ENCODE measurements around the gene RPL10.

The RPL10 gene

GRCh38 chrX:154412468-154412867, 14.3 kb downstream of the RPL10 start:
- H2AFZ ChIP-seq (ENCODE audit: low read depth): peak overlapping the region; percentile 76
- TF ChIP-seq CTCF (conservative IDR thresholded peaks at IDR 0.05; ENCODE audit: low read depth, low read length): no peak

GRCh38 chrX:154413142-154413541, 15.0 kb downstream of the RPL10 start:
- Histone ChIP-seq H3K4me2 (no peak overlapping the region), H3K9ac (no peak overlapping the region), H3K4me3 (IDR thresholded peaks at IDR 0.05; ENCODE audit: insufficient read depth, low read depth, low read length) (no peak overlapping the region), H3K36me3 (ENCODE audit: insufficient read depth) (no peaks in the 10 kb centered on the region), H3K79me2 (ENCODE audit: insufficient read depth, low read depth) (no peaks in the 10 kb centered on the region), H3K27me3 (ENCODE audit: insufficient read depth, low read depth) (no peaks in the 10 kb centered on the region), H2AFZ (ENCODE audit: low read depth) (no peak overlapping the region), H4K20me1 (ENCODE audit: insufficient read depth) (no peaks in the 10 kb centered on the region), H3K27ac (peak overlapping the region; percentile 48; the same call in 1 of the 2 replicates), H3K4me1 (ENCODE audit: low read depth, poor library complexity, severe bottlenecking) (peaks cover 15% of the 10 kb centered on the region)
- no peak for TF ChIP-seq CTCF (conservative IDR thresholded peaks at IDR 0.05; ENCODE audit: low read depth, low read length)

More at GRCh38 chrX:154412468-154412867, 14.3 kb downstream of the RPL10 start:
- peak overlapping the region; percentile 70 for H3K9ac ChIP-seq
- no peak overlapping the region for H3K4me3 ChIP-seq (IDR thresholded peaks at IDR 0.05; ENCODE audit: insufficient read depth, low read depth, low read length)
- H3K27ac ChIP-seq: peak overlapping the region; percentile 48
- no peaks in the 10 kb centered on the region for H4K20me1 ChIP-seq (ENCODE audit: insufficient read depth)
- no peaks in the 10 kb centered on the region for H3K79me2 ChIP-seq (ENCODE audit: insufficient read depth, low read depth)
- no peaks in the 10 kb centered on the region for H3K27me3 ChIP-seq (ENCODE audit: insufficient read depth, low read depth)
- peaks cover 15% of the 10 kb centered on the region for H3K4me1 ChIP-seq (ENCODE audit: low read depth, poor library complexity, severe bottlenecking)
- H3K4me2 ChIP-seq: peak overlapping the region; percentile 55
- H3K36me3 ChIP-seq (ENCODE audit: insufficient read depth): no peaks in the 10 kb centered on the region

GRCh38 chrX:154417157-154417556, 19.0 kb downstream of the RPL10 start:
- H2AFZ ChIP-seq (ENCODE audit: low read depth): no peak overlapping the region
- H3K79me2 ChIP-seq (ENCODE audit: insufficient read depth, low read depth): no peaks in the 10 kb centered on the region
- H4K20me1 ChIP-seq (ENCODE audit: insufficient read depth): no peaks in the 10 kb centered on the region
- no peaks in the 10 kb centered on the region for H3K36me3 ChIP-seq (ENCODE audit: insufficient read depth)
- no peak overlapping the region for H3K9ac ChIP-seq
- no peak overlapping the region for H3K4me2 ChIP-seq
- H3K4me1 ChIP-seq (ENCODE audit: low read depth, poor library complexity, severe bottlenecking): peaks cover 9% of the 10 kb centered on the region
- H3K4me3 ChIP-seq (IDR thresholded peaks at IDR 0.05; ENCODE audit: insufficient read depth, low read depth, low read length): no peak overlapping the region
- no peak overlapping the region for H3K27ac ChIP-seq
- no peak for TF ChIP-seq CTCF (conservative IDR thresholded peaks at IDR 0.05; ENCODE audit: low read depth, low read length)
- H3K27me3 ChIP-seq (ENCODE audit: insufficient read depth, low read depth): no peaks in the 10 kb centered on the region

GRCh38 chrX:154419189-154419588, 21.0 kb downstream of the RPL10 start:
- Histone ChIP-seq H4K20me1 (ENCODE audit: insufficient read depth) (no peaks in the 10 kb centered on the region), H3K27me3 (ENCODE audit: insufficient read depth, low read depth) (no peaks in the 10 kb centered on the region), H3K4me1 (ENCODE audit: low read depth, poor library complexity, severe bottlenecking) (no peaks in the 10 kb centered on the region), H3K4me3 (IDR thresholded peaks at IDR 0.05; ENCODE audit: insufficient read depth, low read depth, low read length) (no peak overlapping the region), H3K9ac (no peak overlapping the region), H3K36me3 (ENCODE audit: insufficient read depth) (no peaks in the 10 kb centered on the region), H3K4me2 (no peak overlapping the region), H3K79me2 (ENCODE audit: insufficient read depth, low read depth) (no peaks in the 10 kb centered on the region), H3K27ac (no peak overlapping the region), H2AFZ (ENCODE audit: low read depth) (no peak overlapping the region)
- TF ChIP-seq CTCF (conservative IDR thresholded peaks at IDR 0.05; ENCODE audit: low read depth, low read length): no peak

Data from KMS-11 (cell line).